Coronary artery (tissue), 2 donors: ENCODE measurements around the gene KRT72.

Experiments
- DNase-seq: peaks from one replicate; pipeline ENCODE4 v3.0.0-alpha.2; 2017; ENCODE audit warnings: low spot score
- H3K27ac ChIP-seq, 2 donors: fragments of 200-600 bp; sonication (generic); one replicate each; pipeline ENCODE4 v1.5.1; 2016 to 2019
- H3K4me3 ChIP-seq: fragments of 200-600 bp; sonication (generic); 2 replicates; pipeline ENCODE4 v1.5.1; 2016; ENCODE audit warnings: mild to moderate bottlenecking, moderate library complexity
- CTCF ChIP-seq: fragments of 200-600 bp; sonication (generic); IDR thresholded peaks from one replicate; pipeline ENCODE4 v1.5.1; 2019; ENCODE audit warnings: antibody characterized with exemption

KRT72 gene

GRCh38 chr12:52573306-52573705 lies 28.0 kb downstream of the KRT72 start:
- no peak for TF ChIP-seq CTCF

GRCh38 chr12:52570511-52570910 lies 30.8 kb downstream of the KRT72 start:
- DNase-seq: no peak
- no peak overlapping the region for H3K4me3 ChIP-seq
- no peak for TF ChIP-seq CTCF
- H3K27ac ChIP-seq: no peak overlapping the region

More at GRCh38 chr12:52573306-52573705, 28.0 kb downstream of the KRT72 start:
- no peak overlapping the region for H3K27ac ChIP-seq
- no peak overlapping the region for H3K4me3 ChIP-seq
- DNase-seq: no peak

- TF ChIP-seq CTCF: no peak
- no peak overlapping the region for H3K27ac ChIP-seq
- H3K4me3 ChIP-seq: no peak overlapping the region
- DNase-seq: no peak
Measured at GRCh38 chr12:52568111-52568510, 33.2 kb downstream of the KRT72 start.

- no peak for DNase-seq
- no peak overlapping the region for H3K4me3 ChIP-seq
- H3K27ac ChIP-seq: no peak overlapping the region
- no peak for TF ChIP-seq CTCF
Measured at GRCh38 chr12:52566847-52567291, 34.4 kb downstream of the KRT72 start.

- no peak overlapping the region for H3K4me3 ChIP-seq
- no peak for DNase-seq
- no peak for TF ChIP-seq CTCF
- no peak overlapping the region for H3K27ac ChIP-seq
Measured at GRCh38 chr12:52564582-52564981, 36.7 kb downstream of the KRT72 start.

- Histone ChIP-seq H3K4me3 (no peak overlapping the region), H3K27ac (no peak overlapping the region)
- no peak for DNase-seq
- no peak for TF ChIP-seq CTCF
Measured at GRCh38 chr12:52561880-52562449, 39.3 kb downstream of the KRT72 start.

GRCh38 chr12:52559979-52560378 lies 41.3 kb downstream of the KRT72 start:
- Histone ChIP-seq H3K27ac (no peak overlapping the region), H3K4me3 (no peak overlapping the region)
- no peak for DNase-seq
- TF ChIP-seq CTCF: no peak
